8988T (cell line): ENCODE measurements around the gene BANK1.

Experiments
- DNase-seq: peaks from one replicate; pipeline ENCODE4 v3.0.0; 2011

BANK1 gene

DNA sequence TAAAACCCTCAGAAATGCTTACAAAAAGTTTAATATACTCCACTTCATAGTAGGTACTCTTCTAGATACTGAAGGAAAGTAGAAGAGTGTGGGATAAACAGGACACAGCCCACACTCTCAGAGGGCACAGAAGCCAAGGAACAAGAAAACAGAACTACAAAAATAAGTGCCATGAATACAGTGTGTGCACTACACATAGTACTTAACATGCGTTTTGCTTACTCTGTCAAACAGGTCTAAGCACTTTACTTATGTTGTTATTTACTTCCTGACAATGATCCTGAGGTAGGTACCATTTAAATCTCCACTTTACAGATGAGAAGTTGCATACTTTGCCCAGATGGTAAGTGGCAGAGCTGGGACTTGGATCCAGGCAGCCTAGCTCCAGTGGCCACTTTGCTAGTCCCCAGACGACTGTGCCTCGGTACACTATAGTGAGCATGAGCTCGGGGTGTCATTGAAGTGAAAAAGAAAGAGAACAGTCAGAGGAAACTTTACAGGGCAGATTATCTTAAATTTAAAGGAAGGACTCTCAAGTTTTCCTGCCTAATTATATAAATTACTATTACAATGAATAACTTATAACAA lies 120.3 kb downstream of the BANK1 start:
- DNase-seq, result no peak

- no peak for DNase-seq
Measured at GRCh38 chr4:101911616-101912015, 121.1 kb downstream of the BANK1 start.

DNA sequence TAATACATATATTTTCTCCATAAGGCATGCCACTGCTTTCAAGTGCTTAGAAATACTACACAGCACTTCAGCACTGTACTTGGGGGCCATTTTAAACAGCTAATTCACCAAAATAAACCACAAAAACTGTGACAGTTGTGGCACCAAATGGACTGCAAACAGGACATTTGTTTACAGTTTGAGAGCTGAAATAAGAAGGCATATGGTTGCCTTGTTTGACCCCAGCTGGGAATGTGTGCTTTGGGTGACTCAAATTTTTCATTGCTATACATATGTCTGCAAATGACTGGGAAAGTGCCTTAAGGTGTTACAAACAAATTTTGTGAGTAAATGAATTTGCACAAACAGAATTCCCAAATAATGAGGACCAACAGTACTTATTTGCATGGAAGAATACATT lies 124.2 kb downstream of the BANK1 start:
- DNase-seq, result no peak

DNA sequence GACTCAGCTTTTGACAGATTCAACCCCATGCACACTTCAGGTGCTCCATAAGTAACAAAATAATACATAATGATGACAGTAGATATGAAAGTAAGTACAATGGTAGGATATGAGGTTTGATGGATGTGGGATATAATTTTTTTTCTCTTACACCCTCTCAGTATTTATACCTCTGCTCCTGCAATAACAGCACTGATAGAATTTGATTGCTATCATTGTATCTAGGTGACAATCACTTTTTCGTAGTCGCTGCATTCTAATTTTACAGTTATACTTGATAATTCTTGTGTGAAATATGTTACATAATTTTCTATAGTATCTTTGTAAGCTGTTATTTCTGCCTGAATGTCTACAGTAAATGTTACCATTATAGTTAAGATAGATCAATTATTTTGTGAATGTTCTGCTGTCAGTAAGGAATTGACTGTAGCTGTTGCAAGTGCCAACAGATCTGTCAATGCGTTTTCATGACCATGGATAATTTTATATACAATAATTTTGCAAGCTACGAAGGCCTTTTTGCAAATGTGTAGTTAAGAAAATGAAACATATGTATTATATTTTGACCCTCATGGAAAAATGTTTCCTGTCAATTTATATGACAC lies 128.9 kb downstream of the BANK1 start:
- DNase-seq, result no peak

DNA sequence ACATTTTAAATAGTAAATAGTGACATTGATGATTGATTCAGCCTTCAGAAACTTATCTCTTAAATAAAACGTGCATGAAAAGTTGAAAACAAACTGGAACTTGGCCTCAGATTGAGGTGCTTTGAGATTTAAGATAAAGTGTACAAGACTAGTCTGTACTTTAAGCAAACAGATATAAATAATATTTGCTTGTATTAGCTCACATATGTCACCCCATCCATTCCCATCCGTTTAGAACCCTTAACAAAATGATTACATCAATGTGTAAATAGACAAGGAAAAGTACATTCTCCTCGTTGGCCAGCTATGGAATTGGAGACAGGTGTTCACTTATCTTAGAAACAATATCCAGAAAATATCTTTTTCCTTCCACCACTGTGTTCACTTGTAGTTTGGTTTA lies 130.8 kb downstream of the BANK1 start:
- DNase-seq, result no peak

GRCh38 chr4:101931619-101932018 lies 141.1 kb downstream of the BANK1 start:
- DNase-seq, result no peak

DNA sequence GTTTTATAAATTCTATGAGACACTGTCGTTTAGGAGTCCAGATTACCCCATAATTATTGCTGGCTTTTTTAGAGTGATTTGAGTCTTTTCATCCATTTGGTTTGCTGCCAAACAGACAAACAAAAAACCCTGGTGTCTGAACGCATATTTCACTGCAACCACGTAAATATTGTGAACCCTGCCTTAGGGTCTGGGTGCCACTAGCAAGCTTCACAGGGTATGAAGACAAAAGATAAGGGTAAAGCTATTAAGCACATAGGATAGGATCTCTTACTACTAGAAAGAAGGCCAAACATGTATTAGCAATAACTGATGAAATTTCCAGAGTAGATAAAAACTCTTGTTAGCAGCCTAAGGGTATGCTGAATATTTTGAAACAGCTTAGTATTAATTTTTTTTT lies 143.3 kb downstream of the BANK1 start:
- DNase-seq, result no peak

GRCh38 chr4:101938836-101939235 lies 148.3 kb downstream of the BANK1 start:
- DNase-seq, result no peak

DNA sequence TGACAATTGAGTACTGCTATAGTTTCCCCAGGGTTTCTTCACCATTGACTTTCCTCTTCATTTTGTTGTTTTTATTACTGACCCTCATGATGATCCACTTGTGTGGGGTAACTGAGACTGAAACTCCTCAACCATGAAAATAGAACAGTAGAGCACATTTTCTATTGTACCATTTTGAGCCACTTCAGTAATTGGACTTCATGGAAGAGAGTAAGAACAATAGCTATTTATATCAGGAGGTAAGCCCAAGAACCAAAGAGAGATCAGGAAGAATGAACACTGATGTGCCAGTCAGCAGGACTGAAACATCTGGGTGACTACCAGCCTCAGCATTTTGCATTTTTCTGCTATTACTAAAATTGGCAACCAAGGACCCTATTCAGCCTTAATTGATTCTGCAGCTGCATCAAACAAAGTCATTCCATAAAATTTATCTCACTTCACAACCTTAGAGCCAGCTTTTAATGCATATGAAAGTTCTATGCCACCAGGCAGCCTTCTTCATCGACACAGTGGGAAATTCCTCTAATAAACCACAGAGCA lies 151.4 kb downstream of the BANK1 start:
- no peak for DNase-seq

DNA sequence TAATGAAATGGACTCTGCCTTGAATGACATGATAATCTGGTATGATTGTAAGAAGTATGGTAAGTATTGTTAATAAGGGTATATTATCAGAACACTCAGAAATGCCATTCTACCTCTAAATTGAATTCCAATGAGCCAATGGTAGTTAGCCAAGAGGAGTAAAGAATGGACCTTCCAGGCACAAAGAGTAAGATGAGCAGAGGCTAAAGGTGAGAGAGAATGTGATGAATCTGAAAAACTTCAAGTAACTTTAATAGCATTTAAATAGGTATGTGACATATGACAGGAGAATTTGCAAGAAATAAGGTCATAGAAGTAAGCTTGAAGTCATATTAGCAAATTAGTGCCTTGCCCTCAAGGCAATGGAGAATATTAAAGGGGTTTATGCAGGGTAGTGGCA lies 152.4 kb downstream of the BANK1 start:
- no peak for DNase-seq

DNA sequence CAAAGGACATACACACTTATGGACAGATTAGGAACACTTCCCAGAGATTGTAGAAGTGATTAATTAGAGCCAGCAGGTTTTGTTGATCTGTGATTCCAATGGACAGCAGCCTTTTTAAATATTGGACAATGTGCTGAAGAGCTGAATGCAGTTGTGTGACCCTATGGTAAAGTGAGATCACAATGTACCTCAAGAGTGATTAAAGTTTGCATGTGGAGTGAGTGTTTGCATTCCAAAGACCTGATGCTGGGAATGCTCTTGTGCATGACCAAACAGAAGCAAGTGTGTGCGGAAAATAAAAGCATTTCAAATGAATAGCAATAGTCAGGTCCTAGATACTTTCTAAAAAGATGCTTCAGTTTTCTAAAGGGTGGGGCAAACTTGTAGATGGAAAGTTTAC lies 154.1 kb downstream of the BANK1 start:
- DNase-seq, result no peak

- DNase-seq, result no peak
Measured at GRCh38 chr4:101948055-101948454, 157.5 kb downstream of the BANK1 start.

- DNase-seq, result no peak
Measured at GRCh38 chr4:101948951-101949350, 158.4 kb downstream of the BANK1 start.

DNA sequence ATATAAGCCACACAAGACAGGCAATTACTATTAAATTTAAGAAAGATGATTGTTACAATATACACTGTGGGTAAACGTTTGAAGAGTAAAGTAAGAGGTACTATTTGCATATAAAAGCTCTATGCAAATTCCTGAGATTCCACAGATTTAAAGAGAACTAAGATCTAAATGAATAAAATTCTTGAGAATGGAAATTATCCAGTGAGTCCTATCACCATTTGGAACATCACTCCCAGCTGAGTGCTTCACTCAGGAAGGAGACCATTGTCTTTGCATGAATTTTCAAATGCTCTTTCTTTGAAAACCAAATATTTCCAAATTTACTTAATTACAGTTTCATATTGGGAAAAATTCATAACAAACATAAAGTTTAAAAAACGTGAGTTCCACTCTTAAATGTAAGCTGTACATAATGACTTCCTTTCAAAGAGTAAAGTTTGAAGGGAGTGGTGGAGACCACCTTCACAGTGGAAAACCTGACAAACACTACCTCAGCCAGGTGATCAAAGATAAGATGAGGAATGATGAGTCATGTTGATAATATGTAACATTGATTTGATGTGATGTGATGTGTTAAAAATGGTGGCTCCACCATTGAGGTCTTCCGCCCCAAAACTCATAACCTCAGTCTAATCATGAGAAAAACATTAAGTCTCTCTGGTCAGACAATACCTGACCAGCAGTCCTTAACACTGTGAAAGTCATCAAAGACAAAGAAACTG lies 159.9 kb downstream of the BANK1 start:
- no peak for DNase-seq

DNA sequence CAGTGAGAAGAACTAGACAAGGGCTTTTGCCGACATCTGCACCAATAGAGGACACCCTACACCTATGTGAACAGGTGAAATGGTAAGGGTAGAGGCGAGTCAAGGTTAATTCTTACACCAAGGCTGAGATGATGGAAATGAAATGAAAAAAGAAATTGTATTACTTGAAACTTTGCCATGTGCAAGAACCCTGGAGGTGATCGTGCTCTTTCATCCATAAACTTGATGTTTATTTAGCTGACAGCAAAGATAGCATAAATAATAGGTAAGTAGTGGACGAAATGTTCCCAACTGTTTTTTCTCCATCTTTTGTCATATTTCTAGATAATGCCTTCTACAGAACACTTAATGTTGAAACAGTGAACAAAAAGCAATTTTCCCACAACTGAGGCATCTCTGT lies 162.5 kb downstream of the BANK1 start:
- no peak for DNase-seq

DNA sequence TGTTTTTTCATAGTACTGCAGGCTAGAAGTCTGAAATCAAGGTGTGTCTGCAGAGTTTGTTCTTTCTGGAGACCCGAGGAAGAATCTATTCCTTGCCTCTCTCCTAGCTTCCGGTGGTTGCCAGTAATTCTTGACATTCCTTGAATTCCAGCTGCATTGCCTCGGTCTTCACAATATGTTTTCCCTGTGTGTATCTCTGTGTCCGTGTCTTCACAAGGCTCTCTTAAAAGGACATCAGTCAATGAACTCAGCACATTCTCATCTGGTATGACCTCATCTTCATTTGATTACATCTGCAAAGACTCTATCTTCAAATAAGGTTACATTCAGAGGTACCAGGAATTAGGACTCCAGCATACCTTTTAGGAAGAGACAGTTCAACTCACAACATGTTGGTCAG lies 163.4 kb downstream of the BANK1 start:
- DNase-seq, result no peak

DNA sequence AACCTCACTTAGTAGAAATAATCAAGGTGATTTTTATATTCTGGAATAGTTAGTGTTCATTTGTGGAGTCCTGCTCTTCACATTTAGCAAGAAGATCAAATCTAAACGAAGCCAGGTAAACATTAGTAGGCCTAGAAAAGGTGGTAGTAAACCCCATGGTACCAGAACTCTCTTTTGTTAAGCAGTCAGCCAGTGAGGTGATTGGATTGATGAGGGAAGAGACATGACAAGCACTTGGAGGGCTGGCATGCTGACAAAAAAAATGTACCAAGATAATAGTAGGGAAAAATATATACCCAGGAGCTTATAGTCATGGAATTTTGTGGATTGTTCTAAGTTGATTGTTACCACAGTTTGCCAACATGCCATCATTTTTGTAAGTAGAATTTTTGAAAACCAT lies 163.8 kb downstream of the BANK1 start:
- DNase-seq, result no peak

- DNase-seq, result no peak
Measured at GRCh38 chr4:101954975-101955678, 164.6 kb downstream of the BANK1 start.

DNA sequence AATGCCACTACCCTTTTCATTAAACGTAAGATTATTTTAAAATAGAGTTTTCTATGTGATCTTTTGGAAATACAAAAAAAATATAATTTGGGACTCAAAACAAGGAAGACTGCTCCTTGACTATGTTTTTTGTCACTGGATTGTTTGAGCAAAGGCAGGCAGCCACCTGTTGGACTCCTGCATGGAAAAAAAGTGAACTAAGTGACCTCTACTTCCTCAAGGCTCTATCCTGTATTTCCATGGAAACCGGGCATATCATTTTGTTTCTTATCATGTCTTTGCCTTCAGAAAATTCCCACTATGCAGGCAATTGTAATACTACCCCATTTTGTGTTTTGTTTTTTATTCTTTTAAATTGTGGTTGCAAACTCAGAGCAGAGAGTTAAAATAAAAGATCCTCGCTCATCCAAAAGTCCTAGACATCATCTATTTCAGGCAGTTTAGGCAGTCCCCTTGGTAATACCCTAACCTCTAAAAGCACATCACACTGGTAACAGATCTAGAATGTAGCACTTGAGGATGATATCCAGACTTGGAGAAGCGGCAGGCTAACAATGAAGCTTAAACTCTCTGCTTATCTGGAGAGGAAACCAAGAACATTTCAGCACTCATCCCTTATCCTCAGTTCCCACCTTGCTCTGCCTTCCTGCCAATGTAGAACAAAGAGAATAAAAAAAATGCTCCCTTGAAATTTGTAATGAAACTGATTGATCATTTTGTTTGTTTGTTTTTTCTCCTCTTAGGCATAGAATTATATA lies 165.7 kb downstream of the BANK1 start:
- no peak for DNase-seq

- DNase-seq, result no peak
Measured at GRCh38 chr4:101958547-101958946, 168.0 kb downstream of the BANK1 start.

DNA sequence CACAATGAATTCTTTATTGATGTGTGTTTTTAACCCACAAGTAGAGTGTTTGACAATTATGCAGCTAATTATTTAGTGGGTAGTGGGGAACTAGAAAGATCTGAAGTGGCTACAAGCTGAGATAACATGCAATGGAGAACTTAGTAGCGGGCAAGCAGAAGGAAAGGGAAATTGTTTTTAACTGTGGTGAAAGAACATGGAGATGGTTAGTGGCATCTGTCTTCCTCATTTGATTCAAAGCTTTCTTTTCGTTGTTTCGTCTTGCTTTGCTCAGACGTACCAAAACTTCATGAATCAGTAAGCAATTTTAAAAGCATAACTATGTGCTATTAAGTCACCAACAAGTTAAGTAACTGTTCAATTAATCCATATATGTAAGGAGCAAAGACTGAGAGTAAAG lies 169.9 kb downstream of the BANK1 start:
- no peak for DNase-seq

- no peak for DNase-seq
Measured at GRCh38 chr4:101961144-101961543, 170.6 kb downstream of the BANK1 start.
